Activated CD8-positive, alpha-beta T cell treated with anti-CD3 and anti-CD28 coated beads for 36 hours (primary cell): ENCODE data around the gene MPND. TPM values are rescaled to one million over a fixed set of nuclear protein-coding genes. Genes with fewer than 3 reads are reported as not detected.

Experiments used
- ATAC-seq: fragments of 200-7000 bp; cut with Tn5 transposase; one replicate; pipeline ENCODE4 v1.10.0; 2021; ENCODE audit warnings: mild to moderate bottlenecking, moderate library complexity
- CTCF ChIA-PET: fragments of 350-600 bp; sonication (Branson Sonifier 250); formaldehyde crosslinking; loops from one replicate; lab custom pipeline; 2021; ENCODE audit warnings: antibody characterized with exemption; lab: Charles Lee
- POLR2A ChIA-PET: fragments of 350-600 bp; sonication (Branson Sonifier 250); formaldehyde crosslinking; loops from one replicate; lab custom pipeline; 2021; ENCODE audit warnings: antibody characterized with exemption; lab: Charles Lee
- DNase-seq: peaks from one replicate; pipeline ENCODE4 v3.0.0-alpha.2; 2020
- H3K27ac Mint-ChIP-seq: one replicate; pipeline ENCODE4 v1.8.0; 2021; ENCODE audit warnings: mild to moderate bottlenecking, mixed read lengths
- H3K27me3 Mint-ChIP-seq: one replicate; pipeline ENCODE4 v1.8.0; 2021; ENCODE audit warnings: mixed read lengths
- H3K36me3 Mint-ChIP-seq: one replicate; pipeline ENCODE4 v1.8.0; 2021; ENCODE audit warnings: low read depth, mixed read lengths
- H3K4me1 Mint-ChIP-seq: one replicate; pipeline ENCODE4 v1.8.0; 2021; ENCODE audit warnings: low read depth, mixed read lengths
- H3K4me3 Mint-ChIP-seq: one replicate; pipeline ENCODE4 v1.8.0; 2021; ENCODE audit warnings: mild to moderate bottlenecking, moderate library complexity, mixed read lengths
- H3K9me3 Mint-ChIP-seq: one replicate; pipeline ENCODE4 v1.8.0; 2021; ENCODE audit warnings: mixed read lengths
- intact Hi-C: fragments of 100-400 bp; cut with micrococcal nuclease; formaldehyde crosslinking; loops from one replicate; pipeline ENCODE4 v1.10.0; 2022
- total RNA-seq, 2 experiments: library from RNA; stranded (reverse); gene quantifications; one replicate each; pipeline ENCODE4 v1.2.3, GENCODE V29; 2021
- TF ChIP-seq, protein P1 (sequence below): fragments of 200-600 bp; IDR thresholded peaks from one replicate; pipeline ENCODE4 v1.8.0; 2022; ENCODE audit warnings: antibody characterized with exemption, mild to moderate bottlenecking

Gene MPND
- total RNA-seq, 2 experiments from 2014 or later: 15.5 to 16.6 TPM

- Mint-ChIP-seq H3K4me1 (peaks cover 15% of the 10 kb centered on the region), H3K36me3 (peaks cover 19% of the 10 kb centered on the region), H3K27me3 (no peaks in the 10 kb centered on the region), H3K4me3 (peak within 1 kb of the TSS; percentile 79), H3K9me3 (peaks cover 5% of the 10 kb centered on the region), H3K27ac (peak within 1 kb of the TSS; percentile 84)
- no peak for ATAC-seq
- TF ChIP-seq, protein P1, sequence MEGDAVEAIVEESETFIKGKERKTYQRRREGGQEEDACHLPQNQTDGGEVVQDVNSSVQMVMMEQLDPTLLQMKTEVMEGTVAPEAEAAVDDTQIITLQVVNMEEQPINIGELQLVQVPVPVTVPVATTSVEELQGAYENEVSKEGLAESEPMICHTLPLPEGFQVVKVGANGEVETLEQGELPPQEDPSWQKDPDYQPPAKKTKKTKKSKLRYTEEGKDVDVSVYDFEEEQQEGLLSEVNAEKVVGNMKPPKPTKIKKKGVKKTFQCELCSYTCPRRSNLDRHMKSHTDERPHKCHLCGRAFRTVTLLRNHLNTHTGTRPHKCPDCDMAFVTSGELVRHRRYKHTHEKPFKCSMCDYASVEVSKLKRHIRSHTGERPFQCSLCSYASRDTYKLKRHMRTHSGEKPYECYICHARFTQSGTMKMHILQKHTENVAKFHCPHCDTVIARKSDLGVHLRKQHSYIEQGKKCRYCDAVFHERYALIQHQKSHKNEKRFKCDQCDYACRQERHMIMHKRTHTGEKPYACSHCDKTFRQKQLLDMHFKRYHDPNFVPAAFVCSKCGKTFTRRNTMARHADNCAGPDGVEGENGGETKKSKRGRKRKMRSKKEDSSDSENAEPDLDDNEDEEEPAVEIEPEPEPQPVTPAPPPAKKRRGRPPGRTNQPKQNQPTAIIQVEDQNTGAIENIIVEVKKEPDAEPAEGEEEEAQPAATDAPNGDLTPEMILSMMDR: no peak
- ChIA-PET CTCF (interaction anchor here (0.7 to 3.6 kb wide), 3 partner anchors 14 to 72 kb away, joined by 3 to 14 read pairs (median 11); no protein-coding TSS in a partner anchor), POLR2A (interaction anchor here (0.7 to 2.1 kb wide), 4 partner anchors 8 to 576 kb away, joined by 3 to 10 read pairs (median 4); partner anchors contain the start of gene MRPL54)
- peak; percentile 63 for DNase-seq
- intact Hi-C loops: no loop called here
Observed at GRCh38 chr19:4338441-4339355, 4.7 kb upstream of the MPND start, which contains the start of gene STAP2. Gene STAP2, minus strand, starts transcription at chr19:4338827. Its CDS starts 74 bp downstream, at chr19:4338753.

DNA sequence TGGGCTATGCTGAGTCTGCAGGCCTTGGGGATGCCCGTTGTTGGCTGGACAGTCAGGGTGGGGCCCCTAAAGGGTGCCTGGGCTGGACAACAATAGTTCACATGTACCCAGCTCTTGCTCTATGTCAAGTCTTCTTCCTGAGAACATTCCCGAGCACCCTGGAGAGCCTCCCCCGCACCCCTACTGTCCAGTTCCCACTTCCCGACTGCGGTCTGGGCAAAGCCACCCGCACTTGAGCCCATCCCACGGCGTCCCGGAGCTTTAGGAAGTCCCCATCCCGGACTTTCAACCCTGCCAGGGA lies 1.1 kb upstream of the MPND start:
- intact Hi-C loops: no loop called here
- Mint-ChIP-seq H3K9me3 (no peaks in the 10 kb centered on the region), H3K36me3 (peaks cover 4% of the 10 kb centered on the region), H3K27ac (peak overlapping the region; percentile 94), H3K4me1 (peaks cover 23% of the 10 kb centered on the region), H3K4me3 (peak overlapping the region; percentile 93), H3K27me3 (no peaks in the 10 kb centered on the region)
- CTCF ChIA-PET: interaction anchor here (0.7 to 3.5 kb wide), 16 partner anchors 10 to 296 kb away, joined by 3 to 38 read pairs (median 4); partner anchors contain the start of genes SH3GL1, TMIGD2 and YJU2
- ATAC-seq (no peak), DNase-seq (no peak)
- POLR2A ChIA-PET: interaction anchor here (0.7 to 3.0 kb wide), 7 partner anchors 10 to 60 kb away, joined by 3 to 17 read pairs (median 4); partner anchors contain the start of genes CHAF1A and TMIGD2
- TF ChIP-seq, protein P1: no peak

- Mint-ChIP-seq H3K9me3 (no peaks in the 10 kb centered on the region), H3K36me3 (peaks cover 4% of the 10 kb centered on the region), H3K4me1 (peaks cover 22% of the 10 kb centered on the region), H3K4me3 (peak overlapping the region; percentile 93), H3K27ac (peak overlapping the region; percentile 94), H3K27me3 (no peaks in the 10 kb centered on the region)
- intact Hi-C loops: no loop called here
- CTCF ChIA-PET: interaction anchor here (0.7 to 3.5 kb wide), 17 partner anchors 10 to 295 kb away, joined by 3 to 38 read pairs (median 4); partner anchors contain the start of genes SH3GL1, TMIGD2 and YJU2
- peak; percentile 98 for DNase-seq
- POLR2A ChIA-PET: interaction anchor here (0.7 to 3.0 kb wide), 14 partner anchors 10 to 74 kb away, joined by 3 to 17 read pairs (median 6); partner anchors contain the start of genes CHAF1A, FSD1 and TMIGD2
- TF ChIP-seq, protein P1: peak; percentile 27
- peak; percentile 91 for ATAC-seq
Observed at GRCh38 chr19:4342615-4343369, 570 bp upstream of the MPND start.

DNA sequence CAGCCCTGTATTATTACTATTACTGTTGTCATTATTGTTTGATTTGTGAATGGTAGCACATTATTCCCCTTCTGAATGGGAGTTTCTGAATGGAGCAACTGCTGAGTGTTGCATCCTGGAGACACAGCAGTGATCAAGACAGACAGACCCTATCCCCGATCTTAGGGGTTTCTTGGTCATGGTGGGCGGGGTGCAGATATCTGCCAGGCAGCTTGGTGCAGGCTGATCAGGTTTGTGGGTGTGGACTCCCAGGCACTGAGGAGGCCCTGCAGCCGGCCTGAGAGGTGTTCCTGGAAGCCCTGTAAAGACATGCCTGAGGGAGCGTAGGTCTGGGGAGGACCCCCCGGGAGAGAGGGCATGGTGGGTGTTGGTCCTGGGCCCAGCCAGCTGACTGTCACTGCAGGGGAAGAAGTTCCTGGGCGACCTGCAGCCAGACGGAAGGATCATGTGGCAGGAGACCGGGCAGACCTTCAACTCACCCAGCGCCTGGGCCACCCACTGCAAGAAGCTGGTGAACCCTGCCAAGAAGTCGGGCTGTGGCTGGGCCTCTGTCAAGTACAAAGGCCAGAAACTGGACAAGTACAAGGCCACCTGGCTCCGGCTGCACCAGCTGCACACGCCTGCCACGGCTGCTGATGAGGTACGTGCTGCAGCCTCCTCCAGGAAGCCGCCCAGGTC lies 2.1 kb downstream of the MPND start:
- Mint-ChIP-seq H3K27ac (no peak overlapping the region), H3K27me3 (no peaks in the 10 kb centered on the region), H3K4me1 (peaks cover 11% of the 10 kb centered on the region), H3K4me3 (peak overlapping the region; percentile 25), H3K36me3 (peaks cover 4% of the 10 kb centered on the region), H3K9me3 (no peaks in the 10 kb centered on the region)
- TF ChIP-seq, protein P1: no peak
- DNase-seq: no peak
- no peak for ATAC-seq
- intact Hi-C loops: no loop called here
- CTCF ChIA-PET: interaction anchor here (0.6 kb wide), 2 partner anchors 213 to 1917 kb away, joined by 3 read pairs; no protein-coding TSS in a partner anchor
- POLR2A ChIA-PET: interaction anchor here (0.9 to 1.4 kb wide), 4 partner anchors 10 to 81 kb away, joined by 3 to 5 read pairs (median 4); no protein-coding TSS in a partner anchor
